Measurements from ENCODE around the gene C2orf76.
"Not testable (repeated sequence)": the region's sequence is repeated elsewhere in the genome, so short reads cannot be mapped to it uniquely, and the experiment has no call there.

Gene C2orf76

GRCh38 chr2:119301413-119301812, 65.2 kb downstream of the C2orf76 start:
- in situ Hi-C loops (cut with HindIII; ENCODE audit: low sequenced_read_pairs), result no loop called here

- in situ Hi-C loops (cut with HindIII; ENCODE audit: low sequenced_read_pairs), result no loop called here
Observed at GRCh38 chr2:119295688-119296375, 70.8 kb downstream of the C2orf76 start.

GRCh38 chr2:119294671-119295070, 72.0 kb downstream of the C2orf76 start:
- in situ Hi-C loops (cut with HindIII; ENCODE audit: low sequenced_read_pairs), result no loop called here

- in situ Hi-C loops (cut with HindIII; ENCODE audit: low sequenced_read_pairs), result no loop called here
Observed at GRCh38 chr2:119293900-119294299, 72.7 kb downstream of the C2orf76 start.

DNA sequence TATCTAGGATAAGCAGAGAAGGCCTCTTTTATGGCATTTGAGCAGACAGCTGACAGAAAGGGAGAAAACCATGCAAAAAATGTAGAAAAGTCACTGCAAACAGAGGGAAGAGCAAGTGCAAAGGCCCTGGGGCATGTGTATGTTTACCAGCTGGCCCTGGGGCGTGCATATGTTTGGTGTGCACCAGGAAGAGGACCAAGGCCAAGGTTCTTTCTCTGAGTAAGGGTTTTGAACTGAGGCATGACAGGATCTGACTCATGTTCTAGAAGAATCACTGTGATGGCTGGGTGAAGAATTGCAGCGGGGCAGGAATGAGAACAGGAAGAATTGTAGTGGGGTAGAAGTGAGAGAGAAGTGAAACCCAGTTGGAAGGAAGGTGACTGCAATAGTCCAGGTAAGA, 73.4 kb downstream of the C2orf76 start:
- in situ Hi-C loops (cut with HindIII; ENCODE audit: low sequenced_read_pairs), result no loop called here

GRCh38 chr2:119292226-119292625, 74.4 kb downstream of the C2orf76 start:
- in situ Hi-C loops (cut with HindIII; ENCODE audit: low sequenced_read_pairs), result no loop called here

- in situ Hi-C loops (cut with HindIII; ENCODE audit: low sequenced_read_pairs), result no loop called here
Observed at GRCh38 chr2:119291588-119292167, 75.0 kb downstream of the C2orf76 start.

- in situ Hi-C loops (cut with HindIII; ENCODE audit: low sequenced_read_pairs), result no loop called here
Observed at GRCh38 chr2:119290859-119291587, 75.6 kb downstream of the C2orf76 start.

DNA sequence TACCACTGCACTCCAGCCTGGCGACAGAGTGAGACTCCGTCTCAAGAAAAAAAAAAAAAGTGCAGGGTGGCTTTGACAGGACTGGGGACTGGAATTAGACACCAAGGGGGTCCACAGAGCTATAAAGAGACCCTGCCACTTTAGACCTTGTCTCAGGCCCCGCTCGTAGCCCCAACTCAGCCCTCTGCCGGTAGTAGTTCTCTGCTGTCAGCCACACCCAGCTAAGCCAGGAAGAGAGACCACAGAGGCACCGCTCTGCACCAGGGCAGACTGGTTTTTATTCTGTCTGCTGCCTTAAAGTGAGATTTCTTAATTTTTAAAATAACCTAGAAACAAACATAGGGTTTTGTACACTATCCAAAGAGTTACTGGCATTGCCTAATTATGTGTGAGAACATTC, 77.0 kb downstream of the C2orf76 start:
- in situ Hi-C loops (cut with HindIII; ENCODE audit: low sequenced_read_pairs), result no loop called here

DNA sequence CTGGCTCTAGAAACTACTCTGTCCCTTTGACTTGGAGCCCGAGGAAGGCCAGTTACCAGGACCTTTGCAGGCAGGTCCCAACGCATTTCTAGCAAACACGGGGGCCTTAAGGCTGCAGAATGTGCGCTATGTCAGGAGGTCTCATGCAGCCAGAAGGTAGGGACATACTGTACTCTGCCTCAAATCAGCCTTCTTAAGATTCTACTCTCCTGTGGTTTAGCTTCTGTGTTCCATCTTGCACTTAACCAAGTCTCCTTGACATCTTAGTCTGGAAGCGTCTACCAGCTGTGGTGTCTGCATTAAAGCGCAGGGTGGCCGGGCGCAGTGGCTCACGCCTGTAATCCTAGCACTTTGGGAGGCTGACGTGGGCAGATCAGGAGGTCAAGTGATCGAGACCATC, 77.5 kb downstream of the C2orf76 start:
- in situ Hi-C loops (cut with HindIII; ENCODE audit: low sequenced_read_pairs), result no loop called here

GRCh38 chr2:119288576-119288975, 78.1 kb downstream of the C2orf76 start:
- in situ Hi-C loops (cut with HindIII; ENCODE audit: low sequenced_read_pairs), result no loop called here

DNA sequence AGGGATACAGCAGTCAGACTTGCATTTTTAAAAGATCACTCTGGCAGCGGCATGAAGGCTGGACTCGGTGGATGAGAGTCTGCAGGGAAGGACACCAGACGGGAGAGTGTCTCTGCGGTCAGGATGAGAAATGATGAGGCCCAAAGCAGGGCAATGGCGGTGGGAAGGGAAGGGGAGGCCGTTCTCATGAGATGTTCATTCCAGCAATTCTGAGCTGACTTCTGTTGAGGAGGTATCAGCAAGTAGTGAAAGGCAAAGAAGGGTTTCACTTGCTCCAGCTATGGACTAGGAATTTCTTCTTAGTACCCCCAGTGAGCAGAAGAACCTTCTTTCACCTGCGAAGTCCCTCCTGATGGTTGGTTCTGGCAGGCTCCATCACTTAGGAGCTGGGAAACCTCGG, 80.0 kb downstream of the C2orf76 start:
- in situ Hi-C loops (cut with HindIII; ENCODE audit: low sequenced_read_pairs), result no loop called here

- in situ Hi-C loops (cut with HindIII; ENCODE audit: low sequenced_read_pairs), result no loop called here
Observed at GRCh38 chr2:119283873-119284331, 82.7 kb downstream of the C2orf76 start.

- in situ Hi-C loops (cut with HindIII; ENCODE audit: low sequenced_read_pairs), result no loop called here
Observed at GRCh38 chr2:119282996-119283511, 83.6 kb downstream of the C2orf76 start.

- in situ Hi-C loops (cut with HindIII; ENCODE audit: low sequenced_read_pairs), result no loop called here
Observed at GRCh38 chr2:119282146-119282995, 84.3 kb downstream of the C2orf76 start.

GRCh38 chr2:119280680-119281079, 86.0 kb downstream of the C2orf76 start:
- in situ Hi-C loops (cut with HindIII; ENCODE audit: low sequenced_read_pairs), result no loop called here

DNA sequence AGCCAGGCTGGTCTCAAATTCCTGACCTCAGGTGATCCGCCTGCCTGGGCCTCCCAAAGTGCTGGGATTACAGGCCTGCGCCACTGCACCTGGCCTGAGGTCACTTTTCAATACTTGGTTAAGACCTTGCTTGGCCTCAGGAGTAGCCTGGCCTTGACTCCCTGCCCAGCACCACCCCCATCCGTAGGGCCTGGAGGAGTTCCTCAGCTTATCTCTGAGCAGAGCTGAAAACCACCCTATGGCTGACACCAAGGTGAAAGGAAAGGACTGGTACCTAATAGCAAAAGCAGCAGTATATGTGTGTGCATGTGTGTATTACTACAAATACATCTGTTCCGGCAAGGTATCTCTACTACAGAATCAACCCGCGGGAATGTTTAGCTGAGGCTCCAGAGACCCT, 87.0 kb downstream of the C2orf76 start:
- in situ Hi-C loops (cut with HindIII; ENCODE audit: low sequenced_read_pairs), result no loop called here

DNA sequence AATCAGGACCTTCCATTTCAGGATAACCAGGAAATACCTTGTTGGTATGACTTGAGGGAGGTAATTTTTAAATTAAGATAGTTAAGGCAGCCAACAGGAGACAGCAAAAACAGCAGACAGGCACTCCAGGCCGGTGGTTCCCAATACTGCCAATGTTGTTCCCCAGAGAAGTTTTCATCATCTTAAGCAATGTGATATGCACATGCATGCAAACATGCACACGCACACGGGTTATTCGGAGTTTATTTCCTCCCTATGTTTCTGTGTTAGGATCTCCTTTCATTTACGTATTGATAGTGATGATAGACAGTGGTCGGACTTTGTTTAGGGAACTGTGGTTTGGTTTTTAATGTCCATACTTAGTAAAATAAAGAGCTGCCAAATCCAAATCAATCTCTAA, 87.7 kb downstream of the C2orf76 start:
- in situ Hi-C loops (cut with HindIII; ENCODE audit: low sequenced_read_pairs), result no loop called here

DNA sequence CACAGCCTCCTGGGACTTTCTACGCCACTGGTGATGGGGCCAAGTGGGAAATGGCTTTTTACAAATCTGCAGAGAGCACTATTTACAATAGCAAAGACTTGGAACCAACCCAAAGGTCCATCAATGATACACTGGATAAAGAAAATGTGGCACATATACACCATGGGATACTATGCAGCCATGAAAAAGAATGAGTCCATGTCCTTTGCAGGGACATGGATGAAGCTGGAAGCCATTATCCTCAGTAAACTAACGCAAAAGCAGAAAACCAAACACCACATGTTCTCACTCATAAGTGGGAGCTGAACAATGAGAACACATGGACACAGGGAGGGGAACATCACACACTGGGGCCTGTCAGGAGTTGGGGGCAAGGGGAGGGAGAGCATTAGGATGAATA, 88.2 kb downstream of the C2orf76 start:
- in situ Hi-C loops (cut with HindIII; ENCODE audit: low sequenced_read_pairs), result not testable (repeated sequence)

- in situ Hi-C loops (cut with HindIII; ENCODE audit: low sequenced_read_pairs), result no loop called here
Observed at GRCh38 chr2:119276864-119277263, 89.8 kb downstream of the C2orf76 start.

DNA sequence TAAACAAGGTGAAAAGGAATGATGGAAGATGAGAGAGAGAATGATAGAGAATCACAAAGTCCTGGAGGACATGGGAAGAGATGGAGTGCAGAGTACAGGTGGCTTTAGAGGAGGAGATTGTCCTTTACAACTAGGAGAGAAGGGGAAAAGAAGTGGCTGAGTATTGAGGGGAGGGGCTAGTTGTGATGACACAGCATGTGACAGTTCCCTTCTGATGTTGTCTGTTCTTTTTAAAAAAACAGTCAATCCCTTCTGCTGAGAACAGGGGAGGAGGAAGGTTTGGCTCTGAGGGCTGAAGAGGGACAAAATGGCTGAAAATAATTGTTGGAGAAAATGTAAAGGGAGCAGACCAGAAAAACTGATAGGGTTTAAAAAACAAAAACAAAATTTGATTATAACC, 99.0 kb downstream of the C2orf76 start:
- in situ Hi-C loops (cut with HindIII; ENCODE audit: low sequenced_read_pairs), result no loop called here
